Keratinocyte (primary cell): ENCODE results near the gene RPS25. TPM values are rescaled to one million over a fixed set of nuclear protein-coding genes. Genes with fewer than 3 reads are reported as not detected.
A peak's percentile ranks its signal among the peaks of the same experiment; 100 is the strongest.

Experiments used
- DNase-seq: peaks from one replicate; pipeline ENCODE4 v3.0.0-alpha.2; 2011; ENCODE audit warnings: low read depth, missing footprints, low spot score
- FAIRE-seq: peaks from 2 replicates; lab custom pipeline; 2011; peaks lifted over from hg19 to GRCh38; lab: Jason Lieb, UNC
- H2AFZ ChIP-seq: 2 replicates; pipeline ENCODE4 v1.6.0; 2012; ENCODE audit warnings: low read length, control low read depth, inconsistent platforms; ENCODE audit not compliant: control insufficient read depth
- H3K27ac ChIP-seq: 2 replicates; pipeline ENCODE4 v1.5.1; 2011; ENCODE audit warnings: low read length; ENCODE audit not compliant: control insufficient read depth, insufficient read depth
- H3K27me3 ChIP-seq: 3 replicates; pipeline ENCODE4 v1.6.0; 2011; ENCODE audit warnings: low read length; ENCODE audit not compliant: control insufficient read depth, insufficient read depth; ENCODE audit errors: extremely low read depth
- H3K36me3 ChIP-seq, 2 experiments: 2 replicates in 1 of 2; 3 replicates in 1 of 2; pipeline ENCODE4 v1.5.1; 2011; ENCODE audit warnings: low read length in 2 of 2, mild to moderate bottlenecking in 1 of 2; ENCODE audit not compliant: control insufficient read depth in 2 of 2, insufficient read depth in 2 of 2; ENCODE audit errors: extremely low read depth in 1 of 2
- H3K4me1 ChIP-seq: 3 replicates; pipeline ENCODE4 v1.5.1; 2011; ENCODE audit warnings: low read length; ENCODE audit not compliant: control insufficient read depth, insufficient read depth; ENCODE audit errors: extremely low read depth
- H3K4me2 ChIP-seq: 3 replicates; pipeline ENCODE4 v1.6.0; 2011; ENCODE audit warnings: low read depth, low read length; ENCODE audit not compliant: control insufficient read depth, insufficient read depth; ENCODE audit errors: extremely low read depth
- H3K4me3 ChIP-seq, 3 experiments: fragments of 200-600 bp in 1 of 3; sonication (generic) in 1 of 3; 2 replicates in 2 of 3; 3 replicates in 1 of 3; pipeline ENCODE4 v1.5.1; 2011 to 2016; ENCODE audit warnings: low read length in 3 of 3, mild to moderate bottlenecking in 3 of 3, control low read depth in 2 of 3, inconsistent platforms in 1 of 3, low read depth in 1 of 3, mixed read lengths in 1 of 3, mixed run types in 1 of 3, moderate library complexity in 1 of 3; ENCODE audit not compliant: control insufficient read depth in 2 of 3, insufficient read depth in 2 of 3; ENCODE audit errors: extremely low read depth in 1 of 3
- H3K79me2 ChIP-seq: 2 replicates; pipeline ENCODE4 v1.6.0; 2012; ENCODE audit warnings: low read length; ENCODE audit not compliant: control insufficient read depth, insufficient read depth
- H3K9ac ChIP-seq: 3 replicates; pipeline ENCODE4 v1.6.0; 2011; ENCODE audit warnings: low read length; ENCODE audit not compliant: control insufficient read depth, insufficient read depth; ENCODE audit errors: extremely low read depth
- H3K9me1 ChIP-seq: 3 replicates; pipeline ENCODE4 v1.6.0; 2011; ENCODE audit warnings: low read length; ENCODE audit not compliant: control insufficient read depth, insufficient read depth; ENCODE audit errors: extremely low read depth
- H3K9me3 ChIP-seq: 2 replicates; pipeline ENCODE4 v1.5.1; 2012; ENCODE audit warnings: low read depth, low read length; ENCODE audit not compliant: control insufficient read depth
- H4K20me1 ChIP-seq: 3 replicates; pipeline ENCODE4 v1.6.0; 2011; ENCODE audit warnings: low read length; ENCODE audit not compliant: control insufficient read depth, insufficient read depth; ENCODE audit errors: extremely low read depth
- EZH2 ChIP-seq: IDR thresholded peaks from one replicate; pipeline ENCODE4 v1.6.1; 2012; ENCODE audit warnings: inconsistent platforms, mild to moderate bottlenecking, low read length, moderate library complexity
- dilution Hi-C: fragments of 300-500 bp; cut with MboI; formaldehyde crosslinking; loops from one replicate; pipeline ENCODE4 v1.7.0; 2020; ENCODE audit warnings: low sequenced_read_pairs; ENCODE audit not compliant: extremely low pct_ligation_motif_present
- polyA plus RNA-seq, 5 experiments: library from polyadenylated mRNA; depleted of rRNA in 3 of 5; stranded (reverse) in 3 of 5; stranded (forward) in 1 of 5; unstranded in 1 of 5; fragments of >200 nt; gene quantifications; 1 replicate in 1 of 5; 2 replicates in 3 of 5; 3 replicates in 1 of 5; pipeline versions ENCODE4 v1.2.1 to v1.2.3, GENCODE V29; 2011 to 2012; ENCODE audit warnings: missing spikeins in 2 of 5, low read depth in 1 of 5, low replicate concordance in 1 of 5
- TF ChIP-seq, protein P1 (sequence below), 3 experiments: IDR thresholded peaks in 1 of 3; conservative IDR thresholded peaks in 1 of 3; optimal IDR thresholded peaks in 1 of 3; 2 replicates in 2 of 3; 3 replicates in 1 of 3; pipeline versions ENCODE3 to v1.5.1; 2011; ENCODE audit warnings: low read length in 3 of 3, mild to moderate bottlenecking in 3 of 3, moderate library complexity in 2 of 3, control low read depth in 1 of 3, inconsistent platforms in 1 of 3; ENCODE audit not compliant: insufficient read depth in 2 of 3; ENCODE audit errors: extremely low read depth in 1 of 3

The RPS25 gene
- polyA plus RNA-seq, 1 donor (not counting 4 experiments of a cell fraction or from before 2014, with no cell fraction given): 978 TPM

GRCh38 chr11:119016216-119017009 is 1.7 kb downstream of the RPS25 start:
- TF ChIP-seq, protein P1, sequence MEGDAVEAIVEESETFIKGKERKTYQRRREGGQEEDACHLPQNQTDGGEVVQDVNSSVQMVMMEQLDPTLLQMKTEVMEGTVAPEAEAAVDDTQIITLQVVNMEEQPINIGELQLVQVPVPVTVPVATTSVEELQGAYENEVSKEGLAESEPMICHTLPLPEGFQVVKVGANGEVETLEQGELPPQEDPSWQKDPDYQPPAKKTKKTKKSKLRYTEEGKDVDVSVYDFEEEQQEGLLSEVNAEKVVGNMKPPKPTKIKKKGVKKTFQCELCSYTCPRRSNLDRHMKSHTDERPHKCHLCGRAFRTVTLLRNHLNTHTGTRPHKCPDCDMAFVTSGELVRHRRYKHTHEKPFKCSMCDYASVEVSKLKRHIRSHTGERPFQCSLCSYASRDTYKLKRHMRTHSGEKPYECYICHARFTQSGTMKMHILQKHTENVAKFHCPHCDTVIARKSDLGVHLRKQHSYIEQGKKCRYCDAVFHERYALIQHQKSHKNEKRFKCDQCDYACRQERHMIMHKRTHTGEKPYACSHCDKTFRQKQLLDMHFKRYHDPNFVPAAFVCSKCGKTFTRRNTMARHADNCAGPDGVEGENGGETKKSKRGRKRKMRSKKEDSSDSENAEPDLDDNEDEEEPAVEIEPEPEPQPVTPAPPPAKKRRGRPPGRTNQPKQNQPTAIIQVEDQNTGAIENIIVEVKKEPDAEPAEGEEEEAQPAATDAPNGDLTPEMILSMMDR (optimal IDR thresholded peaks at IDR 0.05 in 1 of 3, IDR thresholded peaks at IDR 0.05 in 1 of 3, conservative IDR thresholded peaks at IDR 0.05 in 1 of 3; ENCODE audit: extremely low read depth in 1 of 3, insufficient read depth in 2 of 3, low read length in 3 of 3): no peak
- TF ChIP-seq EZH2: no peak
- H3K9me1 ChIP-seq: no peaks in the 10 kb centered on the region
- H3K27me3 ChIP-seq: no peaks in the 10 kb centered on the region
- peak overlapping the region; percentile 94 for H3K27ac ChIP-seq
- H2AFZ ChIP-seq: no peak overlapping the region
- peak overlapping the region in 2 of 3 experiments; percentile 99 for H3K4me3 ChIP-seq
- H3K9ac ChIP-seq: peak overlapping the region; percentile 98
- peaks cover 49% of the 10 kb centered on the region for H3K79me2 ChIP-seq
- H3K4me2 ChIP-seq: peak overlapping the region; percentile 82
- peaks cover 19% of the 10 kb centered on the region for H3K4me1 ChIP-seq
- H3K9me3 ChIP-seq: no peaks in the 10 kb centered on the region
- peaks cover 2% of the 10 kb centered on the region for H4K20me1 ChIP-seq
- FAIRE-seq (no peak), DNase-seq (no peak)
- dilution Hi-C loops: no loop called here
- peaks cover 19 to 37% of the 10 kb centered on the region in 2 experiments for H3K36me3 ChIP-seq

GRCh38 chr11:119015054-119015611 is 3.0 kb downstream of the RPS25 start:
- no peak for TF ChIP-seq EZH2
- TF ChIP-seq, protein P1 (optimal IDR thresholded peaks at IDR 0.05 in 1 of 3, IDR thresholded peaks at IDR 0.05 in 1 of 3, conservative IDR thresholded peaks at IDR 0.05 in 1 of 3; ENCODE audit: extremely low read depth in 1 of 3, insufficient read depth in 2 of 3, low read length in 3 of 3): peak in 2 of 3 experiments; percentile 8 to 51
- Histone ChIP-seq H3K9me1 (no peaks in the 10 kb centered on the region), H3K9me3 (no peaks in the 10 kb centered on the region), H3K4me3 (no peak overlapping the region), H3K4me1 (peaks cover 17% of the 10 kb centered on the region), H3K27me3 (no peaks in the 10 kb centered on the region), H3K27ac (no peak overlapping the region), H3K79me2 (peaks cover 44% of the 10 kb centered on the region), H3K4me2 (no peak overlapping the region), H3K9ac (no peak overlapping the region), H4K20me1 (peaks cover 2% of the 10 kb centered on the region), H3K36me3 (peaks cover 21 to 43% of the 10 kb centered on the region in 2 experiments), H2AFZ (no peak overlapping the region)
- no peak for DNase-seq
- FAIRE-seq: no peak
- dilution Hi-C loops: no loop called here
